SK-N-SH treated with all-trans-retinoic acid at 6 μM for 48 hours (cell line): ENCODE data around the gene SPACDR.

Experiments used
- TCF4 ChIP-seq: fragments of 250-450 bp; sonication (Bioruptor Pico); IDR thresholded peaks from 2 replicates; pipeline ENCODE4 v1.8.0; 2021; ENCODE audit warnings: mild to moderate bottlenecking, moderate library complexity, borderline replicate concordance
- TSHZ2 ChIP-seq: fragments of 250-450 bp; sonication (Bioruptor Pico); IDR thresholded peaks from 2 replicates; pipeline ENCODE4 v1.5.0; 2020; ENCODE audit warnings: mild to moderate bottlenecking, moderate library complexity
- ZC3H10 ChIP-seq: fragments of 250-450 bp; sonication (Bioruptor Pico); IDR thresholded peaks from 2 replicates; pipeline ENCODE4 v1.5.1; 2021; ENCODE audit warnings: mild to moderate bottlenecking, moderate library complexity
- ZFP30 ChIP-seq: fragments of 450-650 bp; formaldehyde crosslinking; IDR thresholded peaks from 2 replicates; pipeline ENCODE4 v1.5.0; 2022; ENCODE audit warnings: mild to moderate bottlenecking, moderate library complexity
- ZNF565 ChIP-seq: fragments of 450-650 bp; formaldehyde crosslinking; conservative IDR thresholded peaks from 2 replicates; pipeline ENCODE4 v1.5.0; 2020; ENCODE audit warnings: low read depth, mild to moderate bottlenecking, moderate library complexity
- ZNF8 ChIP-seq: fragments of 450-650 bp; formaldehyde crosslinking; IDR thresholded peaks from 2 replicates; pipeline ENCODE4 v1.5.0; 2020; ENCODE audit warnings: mild to moderate bottlenecking, moderate library complexity

GRCh38 chr7:100407285-100408180 lies 56.5 kb downstream of the SPACDR start:
- TF ChIP-seq ZNF8: no peak
- TF ChIP-seq ZFP30: no peak
- TF ChIP-seq TSHZ2: no peak
- TF ChIP-seq TCF4: no peak
- TF ChIP-seq ZC3H10: no peak
- TF ChIP-seq ZNF565 (CRISPR knock-in tag): no peak
